H1 (cell line): Measurements from ENCODE around the gene STARD4. TPM values are rescaled to one million over a fixed set of nuclear protein-coding genes. Genes with fewer than 3 reads are reported as not detected.

ENCODE experiments used
- CTCF ChIA-PET: fragments of 300-600 bp; sonication (Branson Sonifier 250); formaldehyde crosslinking; loops from one replicate; lab custom pipeline; 2021; ENCODE audit not compliant: partially characterized antibody; lab: Charles Lee
- POLR2A ChIA-PET: fragments of 300-600 bp; sonication (Branson Sonifier 250); formaldehyde crosslinking; loops from one replicate; lab custom pipeline; 2021; ENCODE audit warnings: inconsistent platforms; ENCODE audit not compliant: partially characterized antibody; lab: Charles Lee
- DNase-seq, 2 experiments: peaks; one replicate each; pipeline versions ENCODE4 v3.0.0 to v3.0.0-alpha.2; 2010 to 2022; ENCODE audit warnings: low spot score in 2 of 2, low read depth in 1 of 2, mixed read lengths in 1 of 2
- FAIRE-seq: peaks from 2 replicates; lab custom pipeline; 2011; peaks lifted over from hg19 to GRCh38; lab: Jason Lieb, UNC
- H2AFZ ChIP-seq: 2 replicates; pipeline ENCODE4 v1.8.1; 2012; ENCODE audit warnings: low read length, inconsistent platforms
- H2AK5ac ChIP-seq: 2 replicates; pipeline ENCODE4 v1.6.1; 2013; ENCODE audit warnings: low read depth, low read length
- H2BK120ac ChIP-seq: replicated peaks from 2 replicates; pipeline ENCODE3; 2013; ENCODE audit warnings: low read depth, low read length, inconsistent platforms
- H2BK12ac ChIP-seq: 2 replicates; pipeline ENCODE4 v1.6.1; 2013; ENCODE audit warnings: low read depth, low read length
- H2BK15ac ChIP-seq: 2 replicates; pipeline ENCODE4 v1.6.1; 2013; ENCODE audit warnings: low read length
- H2BK20ac ChIP-seq: 2 replicates; pipeline ENCODE4 v1.6.1; 2013; ENCODE audit warnings: low read length
- H2BK5ac ChIP-seq: 2 replicates; pipeline ENCODE4 v1.6.1; 2013; ENCODE audit warnings: low read depth, low read length
- H3K14ac ChIP-seq: 2 replicates; pipeline ENCODE4 v1.6.1; 2013; ENCODE audit warnings: inconsistent platforms; ENCODE audit not compliant: insufficient read length
- H3K18ac ChIP-seq: 2 replicates; pipeline ENCODE4 v1.6.1; 2013; ENCODE audit warnings: low read length; ENCODE audit errors: extremely low read depth
- H3K23ac ChIP-seq: 2 replicates; pipeline ENCODE4 v1.6.1; 2013; ENCODE audit warnings: inconsistent platforms; ENCODE audit not compliant: insufficient read length
- H3K23me2 ChIP-seq: 2 replicates; pipeline ENCODE4 v1.6.1; 2013; ENCODE audit warnings: low read depth, low read length
- H3K27ac ChIP-seq: 2 replicates; pipeline ENCODE4 v1.6.1; 2011; ENCODE audit warnings: low read depth, low read length, inconsistent platforms
- H3K27me3 ChIP-seq, 4 experiments: replicated peaks in 1 of 4; 1 replicate in 1 of 4; 2 replicates in 3 of 4; pipeline versions ENCODE4 v1.6.1 to v1.8.1; 2011 to 2013; ENCODE audit warnings: low read length in 3 of 4, mild to moderate bottlenecking in 3 of 4, inconsistent platforms in 2 of 4, mixed read lengths in 2 of 4, moderate library complexity in 1 of 4; ENCODE audit not compliant: control insufficient read depth in 3 of 4, insufficient read depth in 3 of 4; ENCODE audit errors: extremely low read depth in 1 of 4
- H3K36me3 ChIP-seq, 4 experiments: 2 replicates each; pipeline versions ENCODE4 v1.6.1 to v1.8.1; 2011 to 2013; ENCODE audit warnings: mild to moderate bottlenecking in 4 of 4, low read length in 3 of 4, moderate library complexity in 2 of 4, control low read depth in 1 of 4, inconsistent platforms in 1 of 4; ENCODE audit not compliant: insufficient read depth in 4 of 4, control insufficient read depth in 2 of 4
- H3K4ac ChIP-seq: replicated peaks from 2 replicates; pipeline ENCODE3; 2013; ENCODE audit warnings: low read length, low read depth, mixed read lengths, inconsistent platforms; ENCODE audit not compliant: insufficient read length
- H3K4me1 ChIP-seq, 4 experiments: replicated peaks in 1 of 4; 1 replicate in 1 of 4; 2 replicates in 3 of 4; pipeline versions ENCODE4 v1.6.1 to v1.8.1; 2011 to 2013; ENCODE audit warnings: low read length in 3 of 4, inconsistent platforms in 2 of 4, mixed read lengths in 1 of 4; ENCODE audit not compliant: insufficient read depth in 4 of 4, control insufficient read depth in 3 of 4
- H3K4me2 ChIP-seq, 2 experiments: 2 replicates each; pipeline versions ENCODE4 v1.6.1 to v1.8.1; 2011 to 2013; ENCODE audit warnings: low read depth in 2 of 2, low read length in 2 of 2, control low read depth in 1 of 2, inconsistent platforms in 1 of 2, mild to moderate bottlenecking in 1 of 2; ENCODE audit not compliant: insufficient read depth in 1 of 2
- H3K4me3 ChIP-seq, 4 experiments: fragments of 200-600, 300-600 bp in 1 of 4; sonication (generic), shearing (Covaris generic), sonication (Bioruptor Twin) in 1 of 4; 2 replicates each; pipeline versions ENCODE4 v1.5.1 to v1.8.1; 2011 to 2016; ENCODE audit warnings: low read length in 4 of 4, low read depth in 3 of 4, control low read depth in 2 of 4, inconsistent platforms in 2 of 4, mild to moderate bottlenecking in 2 of 4, mixed read lengths in 1 of 4, moderate library complexity in 1 of 4; ENCODE audit not compliant: insufficient read depth in 2 of 4; ENCODE audit errors: extremely low read depth in 1 of 4
- H3K56ac ChIP-seq: replicated peaks from 2 replicates; pipeline ENCODE3; 2013; ENCODE audit warnings: low read depth, mild to moderate bottlenecking, mixed read lengths, low read length, inconsistent platforms; ENCODE audit not compliant: insufficient read length
- H3K79me1 ChIP-seq: 2 replicates; pipeline ENCODE4 v1.6.1; 2013; ENCODE audit warnings: low read depth, low read length, control low read depth
- H3K79me2 ChIP-seq, 2 experiments: 2 replicates each; pipeline versions ENCODE4 v1.6.1 to v1.8.1; 2012 to 2013; ENCODE audit warnings: low read length in 2 of 2, mild to moderate bottlenecking in 2 of 2, inconsistent platforms in 1 of 2; ENCODE audit not compliant: insufficient read depth in 2 of 2, control insufficient read depth in 1 of 2
- H3K9ac ChIP-seq, 4 experiments: replicated peaks in 1 of 4; 1 replicate in 1 of 4; 2 replicates in 3 of 4; pipeline versions ENCODE4 v1.6.1 to v1.8.1; 2011 to 2013; ENCODE audit warnings: low read depth in 3 of 4, low read length in 3 of 4, control low read depth in 2 of 4, mild to moderate bottlenecking in 2 of 4, moderate library complexity in 2 of 4, inconsistent platforms in 1 of 4; ENCODE audit errors: extremely low read depth in 1 of 4
- H3K9me3 ChIP-seq, 2 experiments: 2 replicates each; pipeline versions ENCODE4 v1.6.1 to v1.8.1; 2012 to 2013; ENCODE audit warnings: mild to moderate bottlenecking in 2 of 2, moderate library complexity in 2 of 2, control low read depth in 1 of 2, inconsistent platforms in 1 of 2, low read depth in 1 of 2, low read length in 1 of 2, mixed read lengths in 1 of 2; ENCODE audit not compliant: insufficient read depth in 2 of 2
- H4K20me1 ChIP-seq, 2 experiments: replicated peaks in 1 of 2; 2 replicates each; pipeline versions ENCODE3 to v1.8.1; 2011 to 2013; ENCODE audit warnings: inconsistent platforms in 2 of 2, low read length in 2 of 2, mild to moderate bottlenecking in 1 of 2; ENCODE audit not compliant: insufficient read depth in 2 of 2, control insufficient read depth in 1 of 2
- H4K5ac ChIP-seq: 2 replicates; pipeline ENCODE4 v1.6.1; 2013; ENCODE audit warnings: low read length, low read depth, mixed read lengths, inconsistent platforms; ENCODE audit not compliant: insufficient read length
- H4K8ac ChIP-seq: 2 replicates; pipeline ENCODE4 v1.8.0; 2013; ENCODE audit warnings: mild to moderate bottlenecking, moderate library complexity, low read length, inconsistent platforms; ENCODE audit not compliant: insufficient read depth; ENCODE audit errors: extremely low read depth
- H4K91ac ChIP-seq: replicated peaks from 2 replicates; pipeline ENCODE3; 2013; ENCODE audit warnings: low read length, mixed read lengths, inconsistent platforms; ENCODE audit not compliant: insufficient read length
- EGR1 ChIP-seq: IDR thresholded peaks from 2 replicates; pipeline ENCODE4 v1.6.1; 2011; ENCODE audit warnings: low read depth, low read length, borderline replicate concordance
- EP300 ChIP-seq, 2 experiments: IDR thresholded peaks; 1 replicate in 1 of 2; 2 replicates in 1 of 2; pipeline ENCODE4 v1.6.1; 2011 to 2012; ENCODE audit warnings: low read depth in 2 of 2, low read length in 2 of 2, mild to moderate bottlenecking in 2 of 2, borderline replicate concordance in 1 of 2, inconsistent platforms in 1 of 2, moderate library complexity in 1 of 2
- KDM1A ChIP-seq: fragments of 200-600, 300-600 bp; sonication (generic); IDR thresholded peaks from 2 replicates; pipeline ENCODE4 v1.7.1; 2016; ENCODE audit warnings: mild to moderate bottlenecking, low read length, borderline replicate concordance
- RBBP5 ChIP-seq: IDR thresholded peaks from 2 replicates; pipeline ENCODE4 v1.7.1; 2012; ENCODE audit warnings: low read depth, mild to moderate bottlenecking, inconsistent platforms, low read length, moderate library complexity, borderline replicate concordance
- RFX5 ChIP-seq: IDR thresholded peaks from 2 replicates; pipeline ENCODE4 v1.6.1; 2011; ENCODE audit warnings: low read depth, low read length, improper control_type of control experiment, borderline replicate concordance
- RXRA ChIP-seq: IDR thresholded peaks from 2 replicates; pipeline ENCODE4 v1.6.1; 2011; ENCODE audit warnings: low read depth, mild to moderate bottlenecking, low read length, moderate library complexity; ENCODE audit not compliant: insufficient read depth
- WGBS, 2 experiments: shearing (Covaris generic) in 1 of 2; methylation state at CpG; one replicate each; pipeline versions ENCODE4 v1.1.6 to v1.1.7; 2013 to 2015; ENCODE audit warnings: low lambda C conversion rate in 2 of 2, mixed read lengths in 2 of 2, inconsistent platforms in 1 of 2, low coverage in 1 of 2, missing lambda C conversion rate in 1 of 2; ENCODE audit not compliant: insufficient replicate concordance in 2 of 2, insufficient coverage in 1 of 2, insufficient read length in 1 of 2; ENCODE audit errors: extremely low coverage in 1 of 2, missing lambda C conversion rate in 1 of 2; 5-methylcytosine and 5-hydroxymethylcytosine counted together
- polyA plus RNA-seq, 7 experiments: library from polyadenylated mRNA; depleted of rRNA in 3 of 7; stranded (reverse) in 5 of 7; unstranded in 2 of 7; fragments of >200 nt in 5 of 7; fragments of 200-250 nt in 2 of 7; gene quantifications; 1 replicate in 5 of 7; 2 replicates in 1 of 7; 4 replicates in 1 of 7; pipeline versions ENCODE4 v1.2.1 to v1.2.3, GENCODE V29; 2011 to 2013; ENCODE audit warnings: missing spikeins in 2 of 7, mixed read lengths in 2 of 7
- total RNA-seq: library from RNA; stranded (reverse); fragmentation: NEBNext Ultra II Directional; extraction: Animal tissue kit (Norgen Biotek cat#: 25700); gene quantifications from 2 replicates; pipeline ENCODE4 v1.2.1, GENCODE V29; 2021

STARD4 gene
- total and polyA plus RNA-seq, 2 of the 8 experiments (the other 6 are each of a cell fraction or from before 2014, with no cell fraction given): 10.8 to 47.9 TPM

DNA sequence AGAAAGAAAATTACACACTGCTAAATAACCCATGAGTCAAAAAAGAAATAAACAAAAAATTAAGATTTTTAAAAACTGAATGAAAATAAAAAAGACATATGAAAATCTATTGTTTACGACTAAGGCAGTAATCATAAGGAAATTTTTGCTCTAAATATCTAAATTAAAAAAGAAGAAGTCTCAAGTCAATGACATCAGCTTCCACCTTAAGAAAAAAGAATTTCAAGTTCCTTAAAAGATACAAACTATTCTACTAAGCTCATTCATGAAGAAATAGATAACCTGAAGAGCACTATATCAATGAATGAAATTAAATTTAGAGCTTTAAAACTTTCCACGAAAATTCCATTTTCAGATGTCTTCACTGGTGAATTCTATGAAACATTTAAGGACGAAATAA lies 15.7 kb upstream of the STARD4 start:
- 93% methylated on average over 3 of the region's 3 CpGs; no CpG with 5 or more reads in 1 of the 2 experiments for WGBS, 2 experiments
- Histone ChIP-seq H4K91ac (no peak overlapping the region), H2BK20ac (no peak overlapping the region), H3K4me3 (no peak overlapping the region), H3K4ac (no peak overlapping the region), H2BK12ac (no peak overlapping the region), H3K56ac (no peak overlapping the region), H3K4me2 (no peak overlapping the region), H3K27me3 (no peaks in the 10 kb centered on the region), H2BK15ac (no peak overlapping the region), H2BK120ac (no peak overlapping the region), H3K9me3 (no peaks in the 10 kb centered on the region), H3K79me2 (no peaks in the 10 kb centered on the region), H3K23ac (no peak overlapping the region), H4K8ac (no peak overlapping the region), H3K23me2 (no peaks in the 10 kb centered on the region), H3K9ac (no peak overlapping the region), H3K4me1 (no peaks in the 10 kb centered on the region), H4K5ac (no peak overlapping the region), H2AK5ac (no peak overlapping the region), H3K14ac (no peak overlapping the region), H3K36me3 (no peaks in the 10 kb centered on the region), H4K20me1 (no peaks in the 10 kb centered on the region), H3K79me1 (no peaks in the 10 kb centered on the region), H2BK5ac (no peak overlapping the region), H3K18ac (no peak overlapping the region), H2AFZ (no peak overlapping the region), H3K27ac (no peak overlapping the region)
- ChIA-PET CTCF (no interaction called here), POLR2A (no interaction called here)
- FAIRE-seq: no peak
- TF ChIP-seq KDM1A: no peak
- no peak for TF ChIP-seq RBBP5
- TF ChIP-seq EGR1: no peak
- TF ChIP-seq EP300 (IDR thresholded peaks at IDR 0.05; ENCODE audit: borderline replicate concordance in 1 of 2, low read depth in 2 of 2, low read length in 2 of 2): no peak
- no peak for TF ChIP-seq RFX5
- no peak for TF ChIP-seq RXRA
- no peak for DNase-seq
